Activated CD4-positive, alpha-beta T cell treated with anti-CD3 and anti-CD28 coated beads, Interleukin-2, amount 10 ng/mL, durations not matched to agents 7 days and 5 days (primary cell): Measurements from ENCODE around the gene CLVS2. TPM values are rescaled to one million over a fixed set of nuclear protein-coding genes. Genes with fewer than 3 reads are reported as not detected.

Source experiments
- CTCF ChIA-PET: fragments of 350-600 bp; sonication (Branson Sonifier 250); formaldehyde crosslinking; loops from one replicate; lab custom pipeline; 2021; ENCODE audit warnings: antibody characterized with exemption; lab: Charles Lee
- POLR2A ChIA-PET: fragments of 350-600 bp; sonication (Branson Sonifier 250); formaldehyde crosslinking; loops from one replicate; lab custom pipeline; 2021; ENCODE audit warnings: antibody characterized with exemption; lab: Charles Lee
- DNase-seq: peaks from one replicate; pipeline ENCODE4 v3.0.0-alpha.2; 2020
- H3K27ac Mint-ChIP-seq: one replicate; pipeline ENCODE4 v1.8.0; 2021; ENCODE audit warnings: mild to moderate bottlenecking, moderate library complexity, mixed read lengths
- H3K27me3 Mint-ChIP-seq: one replicate; pipeline ENCODE4 v1.8.0; 2021; ENCODE audit warnings: mixed read lengths
- H3K36me3 Mint-ChIP-seq: one replicate; pipeline ENCODE4 v1.8.0; 2021; ENCODE audit warnings: low read depth, mixed read lengths
- H3K4me1 Mint-ChIP-seq: one replicate; pipeline ENCODE4 v1.8.0; 2021; ENCODE audit warnings: mixed read lengths
- H3K4me3 Mint-ChIP-seq: one replicate; pipeline ENCODE4 v1.8.0; 2021; ENCODE audit warnings: mild to moderate bottlenecking, moderate library complexity, mixed read lengths
- H3K9me3 Mint-ChIP-seq: one replicate; pipeline ENCODE4 v1.8.0; 2021; ENCODE audit warnings: mixed read lengths
- total RNA-seq, 2 experiments: library from RNA; stranded (reverse); gene quantifications; one replicate each; pipeline ENCODE4 v1.2.3, GENCODE V29; 2021

CLVS2 gene
- total RNA-seq, 2 experiments from 2014 or later = not detected

DNA sequence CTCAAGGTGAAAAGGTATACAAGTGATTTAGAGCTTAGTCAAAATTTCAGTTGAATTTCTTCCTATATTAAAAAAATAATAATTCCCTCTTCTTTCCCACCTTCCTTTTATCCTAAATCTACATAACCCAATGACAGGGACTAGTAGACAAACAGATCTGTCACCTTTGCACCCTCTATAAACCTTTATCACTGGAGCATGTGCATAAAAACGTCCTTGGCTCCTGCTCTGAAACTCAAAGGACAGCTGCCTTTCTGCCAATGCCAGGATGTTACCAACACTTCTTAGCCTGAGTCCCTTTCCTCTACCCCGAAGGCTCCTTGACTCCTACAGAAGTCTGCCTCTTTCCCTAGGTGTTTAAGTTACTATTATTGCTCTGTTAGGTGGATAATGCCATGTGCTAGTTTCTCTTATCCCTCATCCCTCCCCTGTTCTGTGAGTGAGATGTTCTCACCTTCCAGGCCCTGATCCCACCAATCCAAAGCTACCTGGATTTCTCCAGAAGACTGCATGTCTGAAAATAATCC lies 4.3 kb downstream of the CLVS2 start:
- Mint-ChIP-seq H3K27me3 (peaks cover 25% of the 10 kb centered on the region), H3K36me3 (no peaks in the 10 kb centered on the region), H3K27ac (no peak overlapping the region), H3K4me3 (no peak overlapping the region), H3K9me3 (no peaks in the 10 kb centered on the region), H3K4me1 (peaks cover 1% of the 10 kb centered on the region)
- ChIA-PET CTCF (no interaction called here), POLR2A (no interaction called here)
- no peak for DNase-seq

- ChIA-PET POLR2A (no interaction called here), CTCF (no interaction called here)
- H3K27me3 Mint-ChIP-seq = peaks cover 16% of the 10 kb centered on the region
- H3K9me3 Mint-ChIP-seq = no peaks in the 10 kb centered on the region
- H3K4me3 Mint-ChIP-seq = no peak overlapping the region
- H3K36me3 Mint-ChIP-seq = no peaks in the 10 kb centered on the region
- H3K4me1 Mint-ChIP-seq = no peaks in the 10 kb centered on the region
- no peak overlapping the region for H3K27ac Mint-ChIP-seq
- no peak for DNase-seq
Observed at GRCh38 chr6:123001540-123001939, 5.5 kb downstream of the CLVS2 start.

- DNase-seq = no peak
- POLR2A ChIA-PET = no interaction called here
- Mint-ChIP-seq H3K4me3 (no peak overlapping the region), H3K27me3 (peaks cover 1% of the 10 kb centered on the region), H3K4me1 (no peaks in the 10 kb centered on the region), H3K36me3 (no peaks in the 10 kb centered on the region), H3K9me3 (no peaks in the 10 kb centered on the region), H3K27ac (no peak overlapping the region)
- CTCF ChIA-PET = interaction anchor here (1.0 kb wide), 1 partner anchor 9 kb away, joined by 3 read pairs; no protein-coding TSS in a partner anchor
Observed at GRCh38 chr6:123007885-123008284, 11.8 kb downstream of the CLVS2 start.

DNA sequence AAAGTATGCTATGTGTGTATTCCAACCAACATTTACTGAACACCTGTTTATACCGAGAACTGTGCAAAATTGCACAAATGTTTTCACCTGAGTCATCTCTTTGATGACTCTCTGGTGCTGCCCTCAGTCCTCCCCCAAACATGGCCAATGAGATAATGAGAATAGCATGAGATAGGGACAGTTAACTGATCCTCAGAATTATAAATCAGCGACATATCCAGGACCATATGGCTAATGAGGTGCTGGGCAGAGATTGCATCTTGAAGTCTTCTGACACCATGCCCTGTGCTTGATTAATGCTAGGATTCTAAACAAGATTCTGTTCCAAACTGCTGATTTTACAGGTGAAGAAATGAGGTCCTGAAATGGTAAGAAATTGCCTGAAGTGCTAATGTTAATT lies 13.0 kb downstream of the CLVS2 start:
- H3K4me1 Mint-ChIP-seq = no peaks in the 10 kb centered on the region
- no peaks in the 10 kb centered on the region for H3K9me3 Mint-ChIP-seq
- ChIA-PET CTCF (no interaction called here), POLR2A (no interaction called here)
- H3K27ac Mint-ChIP-seq = no peak overlapping the region
- no peak overlapping the region for H3K4me3 Mint-ChIP-seq
- H3K27me3 Mint-ChIP-seq = peaks cover 1% of the 10 kb centered on the region
- no peak for DNase-seq
- H3K36me3 Mint-ChIP-seq = no peaks in the 10 kb centered on the region

DNA sequence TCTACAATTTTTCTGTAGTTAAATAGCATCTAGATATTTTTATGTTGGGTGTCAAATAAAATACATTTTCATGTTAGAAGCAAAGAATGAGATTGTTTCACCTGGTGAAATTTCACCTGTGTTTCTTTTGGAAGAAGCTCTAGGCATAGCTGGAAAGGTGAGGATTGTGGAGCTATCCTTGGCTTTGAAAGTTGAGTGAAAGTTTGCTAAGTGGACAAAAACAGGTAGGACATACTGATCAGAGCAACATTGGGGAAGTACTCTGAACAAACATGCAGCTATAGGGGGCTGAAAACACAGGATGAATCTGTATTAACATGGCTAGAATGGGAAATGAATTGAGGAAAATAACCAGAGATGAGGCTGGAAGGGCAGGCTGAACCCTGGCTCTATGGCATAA lies 18.8 kb downstream of the CLVS2 start:
- Mint-ChIP-seq H3K4me1 (no peaks in the 10 kb centered on the region), H3K36me3 (no peaks in the 10 kb centered on the region), H3K27ac (no peak overlapping the region), H3K27me3 (peaks cover 1% of the 10 kb centered on the region), H3K4me3 (no peak overlapping the region), H3K9me3 (peaks cover 3% of the 10 kb centered on the region)
- CTCF ChIA-PET = no interaction called here
- POLR2A ChIA-PET = no interaction called here
- DNase-seq = no peak

DNA sequence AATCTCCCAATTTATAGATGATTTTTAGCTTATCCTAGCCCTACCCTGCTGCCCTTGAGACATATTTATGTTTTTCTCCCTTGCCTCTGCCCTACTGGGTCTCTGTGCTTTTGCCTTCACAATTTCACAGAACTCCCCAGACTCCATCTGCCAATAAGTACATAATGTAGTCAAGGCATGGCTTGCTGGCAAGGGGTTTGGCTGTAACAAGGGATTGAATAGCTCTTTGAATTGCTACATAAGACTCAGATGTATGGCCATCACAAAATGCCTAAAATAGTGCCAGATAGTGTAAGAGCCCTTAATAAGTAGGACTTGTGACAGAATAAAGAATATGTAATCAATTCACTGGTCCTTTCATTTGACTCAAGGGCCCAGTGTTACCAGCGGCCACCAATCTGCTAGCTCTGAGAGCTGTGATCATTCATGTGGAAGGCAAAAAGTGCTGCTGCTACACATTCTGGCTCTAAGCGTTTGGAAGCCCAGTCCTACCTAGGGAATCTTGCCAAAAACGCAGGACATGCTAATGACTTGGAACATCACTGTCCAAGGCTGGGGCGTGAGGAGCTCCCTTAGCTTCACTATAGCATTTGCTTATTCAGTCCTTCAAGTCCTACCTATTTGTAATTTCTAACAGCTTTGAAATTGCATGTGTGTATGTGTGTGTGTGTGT lies 20.5 kb downstream of the CLVS2 start:
- no peak overlapping the region for H3K27ac Mint-ChIP-seq
- no peaks in the 10 kb centered on the region for H3K4me1 Mint-ChIP-seq
- no peaks in the 10 kb centered on the region for H3K36me3 Mint-ChIP-seq
- DNase-seq = no peak
- CTCF ChIA-PET = interaction anchor here (0.7 to 0.9 kb wide), 2 partner anchors 9 to 32 kb away, joined by 3 read pairs; no protein-coding TSS in a partner anchor
- H3K9me3 Mint-ChIP-seq = peaks cover 3% of the 10 kb centered on the region
- no peak overlapping the region for H3K4me3 Mint-ChIP-seq
- POLR2A ChIA-PET = no interaction called here
- no peaks in the 10 kb centered on the region for H3K27me3 Mint-ChIP-seq

DNA sequence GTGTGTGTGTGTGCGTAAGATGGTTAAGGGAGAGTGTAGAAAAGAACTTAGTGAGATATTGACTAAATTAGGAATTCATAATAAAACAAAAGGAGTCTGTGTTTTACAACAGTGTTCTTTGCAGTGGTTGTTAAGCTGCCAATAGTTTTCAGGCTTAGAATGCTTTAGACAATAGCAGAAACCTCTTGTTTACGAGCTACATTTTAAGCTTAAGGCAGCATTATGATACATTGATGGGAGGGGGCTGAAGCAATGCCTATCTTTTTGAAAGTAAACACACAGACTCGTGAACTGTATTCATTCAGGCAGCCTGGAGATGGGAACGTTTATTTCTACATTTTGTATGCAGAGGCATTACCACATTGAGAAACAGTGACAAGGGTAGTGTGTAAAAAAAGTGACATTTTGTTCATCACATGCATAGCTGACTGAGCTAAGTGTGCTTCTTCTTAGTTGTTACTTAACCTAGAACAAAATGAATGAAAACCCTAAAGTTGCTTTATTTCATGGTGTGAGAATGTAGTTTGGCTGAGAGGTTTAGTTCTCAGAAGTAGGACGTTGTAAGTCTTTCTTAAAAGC lies 21.2 kb downstream of the CLVS2 start:
- no peak overlapping the region for H3K27ac Mint-ChIP-seq

GRCh38 chr6:123022975-123023374 lies 26.9 kb downstream of the CLVS2 start:
- no peaks in the 10 kb centered on the region for H3K36me3 Mint-ChIP-seq
- H3K4me1 Mint-ChIP-seq = no peaks in the 10 kb centered on the region
- H3K27me3 Mint-ChIP-seq = no peaks in the 10 kb centered on the region
- H3K9me3 Mint-ChIP-seq = no peaks in the 10 kb centered on the region
- no peak for DNase-seq
- no peak overlapping the region for H3K27ac Mint-ChIP-seq
- ChIA-PET POLR2A (no interaction called here), CTCF (no interaction called here)
- no peak overlapping the region for H3K4me3 Mint-ChIP-seq

More for the DNA sequence above, 21.2 kb downstream of the CLVS2 start:
- Mint-ChIP-seq H3K4me1 (no peaks in the 10 kb centered on the region), H3K27me3 (no peaks in the 10 kb centered on the region), H3K36me3 (no peaks in the 10 kb centered on the region), H3K4me3 (no peak overlapping the region), H3K9me3 (peaks cover 3% of the 10 kb centered on the region)
- CTCF ChIA-PET = interaction anchor here (0.7 to 0.9 kb wide), 2 partner anchors 9 to 32 kb away, joined by 3 read pairs; no protein-coding TSS in a partner anchor
- POLR2A ChIA-PET = no interaction called here
- no peak for DNase-seq

DNA sequence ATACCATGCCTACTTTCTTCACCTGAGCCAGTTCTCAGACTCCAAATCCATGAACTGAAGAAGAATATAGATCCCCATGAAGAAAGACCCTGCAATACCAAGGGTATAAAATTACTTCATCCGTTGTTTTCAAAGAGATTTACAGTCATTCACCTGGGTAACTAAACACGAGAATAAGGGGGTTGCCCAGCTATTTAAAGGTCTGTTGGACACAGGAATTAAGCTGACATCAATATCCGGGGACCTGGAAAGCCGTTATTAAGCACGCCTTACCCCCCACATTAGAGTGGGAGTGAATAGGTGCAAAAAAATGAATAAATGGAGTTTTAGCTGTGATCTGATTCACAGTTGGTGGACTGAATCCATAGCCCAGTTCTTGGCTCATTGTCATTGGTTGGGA lies 28.9 kb downstream of the CLVS2 start:
- Mint-ChIP-seq H3K36me3 (no peaks in the 10 kb centered on the region), H3K27me3 (no peaks in the 10 kb centered on the region), H3K27ac (no peak overlapping the region), H3K9me3 (no peaks in the 10 kb centered on the region), H3K4me1 (no peaks in the 10 kb centered on the region), H3K4me3 (no peak overlapping the region)
- no peak for DNase-seq
- CTCF ChIA-PET = no interaction called here
- POLR2A ChIA-PET = no interaction called here

DNA sequence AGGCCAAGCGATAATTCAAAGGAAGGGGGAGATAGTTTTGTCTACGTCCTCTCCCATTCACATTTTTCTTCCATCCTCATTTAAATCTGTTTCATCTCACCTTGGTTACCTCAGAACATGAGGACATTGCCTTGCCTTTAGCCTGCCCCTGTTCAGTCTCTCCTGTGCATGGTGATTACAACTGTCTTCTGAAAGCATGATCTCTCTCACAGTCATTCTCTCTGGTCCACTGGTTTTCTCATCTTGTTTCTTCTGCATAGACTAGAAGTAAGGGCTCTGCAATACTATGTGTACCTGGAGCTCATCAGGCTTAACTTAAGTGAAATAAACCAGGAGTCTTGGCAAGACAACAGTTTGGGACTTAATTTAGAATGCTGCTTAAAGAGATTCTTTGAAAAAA lies 31.4 kb downstream of the CLVS2 start:
- Mint-ChIP-seq H3K36me3 (no peaks in the 10 kb centered on the region), H3K4me1 (no peaks in the 10 kb centered on the region), H3K4me3 (no peak overlapping the region), H3K27me3 (no peaks in the 10 kb centered on the region), H3K9me3 (no peaks in the 10 kb centered on the region), H3K27ac (no peak overlapping the region)
- DNase-seq = no peak
- ChIA-PET POLR2A (no interaction called here), CTCF (no interaction called here)

GRCh38 chr6:123028263-123028662 lies 32.2 kb downstream of the CLVS2 start:
- ChIA-PET CTCF (no interaction called here), POLR2A (no interaction called here)
- H3K9me3 Mint-ChIP-seq = no peaks in the 10 kb centered on the region
- H3K4me3 Mint-ChIP-seq = no peak overlapping the region
- no peak overlapping the region for H3K27ac Mint-ChIP-seq
- DNase-seq = no peak
- no peaks in the 10 kb centered on the region for H3K27me3 Mint-ChIP-seq
- no peaks in the 10 kb centered on the region for H3K4me1 Mint-ChIP-seq
- H3K36me3 Mint-ChIP-seq = no peaks in the 10 kb centered on the region

GRCh38 chr6:123030282-123030681 lies 34.2 kb downstream of the CLVS2 start:
- no peaks in the 10 kb centered on the region for H3K36me3 Mint-ChIP-seq
- H3K4me3 Mint-ChIP-seq = no peak overlapping the region
- H3K4me1 Mint-ChIP-seq = no peaks in the 10 kb centered on the region
- ChIA-PET POLR2A (no interaction called here), CTCF (no interaction called here)
- H3K9me3 Mint-ChIP-seq = no peaks in the 10 kb centered on the region
- no peaks in the 10 kb centered on the region for H3K27me3 Mint-ChIP-seq
- no peak overlapping the region for H3K27ac Mint-ChIP-seq
- no peak for DNase-seq

DNA sequence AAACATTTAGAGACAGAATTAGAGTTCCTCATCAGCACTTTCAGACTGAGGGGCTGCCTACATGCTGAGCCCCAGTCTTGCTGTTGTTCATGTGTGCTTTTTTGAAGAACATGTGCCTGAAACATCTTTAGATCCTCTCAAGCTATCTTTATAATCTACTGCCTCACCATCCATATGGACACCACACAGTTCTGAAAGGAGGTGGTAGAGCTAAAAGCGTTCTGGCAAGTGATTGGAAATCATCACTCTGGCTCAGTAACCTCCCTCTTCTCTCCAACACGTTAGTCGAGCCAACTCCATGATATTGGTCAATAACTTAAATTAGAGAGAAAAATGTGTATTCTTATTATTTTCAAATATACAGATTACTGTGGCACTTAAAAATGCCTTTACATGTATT lies 40.6 kb downstream of the CLVS2 start:
- H3K27me3 Mint-ChIP-seq = no peaks in the 10 kb centered on the region
- ChIA-PET CTCF (no interaction called here), POLR2A (no interaction called here)
- DNase-seq = no peak
- H3K4me1 Mint-ChIP-seq = no peaks in the 10 kb centered on the region
- H3K9me3 Mint-ChIP-seq = no peaks in the 10 kb centered on the region
- no peaks in the 10 kb centered on the region for H3K36me3 Mint-ChIP-seq
- H3K27ac Mint-ChIP-seq = no peak overlapping the region
- no peak overlapping the region for H3K4me3 Mint-ChIP-seq
